HG03354 (cell line): ENCODE results near the gene ARV1.
"Not testable (repeated sequence)": the region's sequence is repeated elsewhere in the genome, so short reads cannot be mapped to it uniquely, and the experiment has no call there.

Experiments used
- ATAC-seq: cut with Tn5 transposase; IDR thresholded peaks from one replicate; pipeline ENCODE4 v1.9.1; 2021; ENCODE audit warnings: mild to moderate bottlenecking; ENCODE audit not compliant: unreplicated experiment, poor library complexity, severe bottlenecking

The ARV1 gene

GRCh38 chr1:231039161-231040018 is 60.5 kb downstream of the ARV1 start:
- ATAC-seq: peak; percentile 52

- peak; percentile 77 for ATAC-seq
These were observed 61.3 kb downstream of the ARV1 start, which contains the start of gene FAM89A for GRCh38 chr1:231040019-231040799. Gene FAM89A (minus strand): TSS chr1:231040254. CDS start chr1:231040211, 43 bp downstream.

- no peak for ATAC-seq
These were observed 62.2 kb downstream of the ARV1 start for GRCh38 chr1:231040800-231041718.

GRCh38 chr1:231041719-231042261 is 62.9 kb downstream of the ARV1 start:
- no peak for ATAC-seq

GRCh38 chr1:231044588-231044987 is 65.7 kb downstream of the ARV1 start:
- no peak for ATAC-seq

GRCh38 chr1:231045286-231045685 is 66.4 kb downstream of the ARV1 start:
- no peak for ATAC-seq

- not testable (repeated sequence) for ATAC-seq
These were observed 67.2 kb downstream of the ARV1 start for GRCh38 chr1:231045921-231046729.

GRCh38 chr1:231046730-231047395 is 68.0 kb downstream of the ARV1 start:
- no peak for ATAC-seq

- not testable (repeated sequence) for ATAC-seq
These were observed 68.6 kb downstream of the ARV1 start for GRCh38 chr1:231047529-231047928.

GRCh38 chr1:231048419-231048818 is 69.5 kb downstream of the ARV1 start:
- not testable (repeated sequence) for ATAC-seq

GRCh38 chr1:231049121-231049979 is 70.5 kb downstream of the ARV1 start:
- no peak for ATAC-seq
